ENCODE measurements around the gene LIPI.
A peak's percentile ranks its signal among the peaks of the same experiment; 100 is the strongest.
"Not testable (repeated sequence)": the region's sequence is repeated elsewhere in the genome, so short reads cannot be mapped to it uniquely, and the experiment has no call there.

The LIPI gene

GRCh38 chr21:14210738-14211137 is at the start of gene LIPI:
TSS of gene LIPI (minus strand) at chr21:14210955. CDS start at chr21:14210845, 110 bp downstream.
- DNase-seq (ENCODE audit: low spot score) (no peak), FAIRE-seq (no peak)

GRCh38 chr21:14260174-14260764 is 49.5 kb upstream of the LIPI start:
- DNase-seq (ENCODE audit: low spot score) (no peak), FAIRE-seq (no peak)

- FAIRE-seq (peak; percentile 9), DNase-seq (ENCODE audit: low spot score) (peak; percentile 46)
Measured at GRCh38 chr21:14259747-14260146, 49.0 kb upstream of the LIPI start.

- DNase-seq (ENCODE audit: low spot score) = no peak
- no peak for FAIRE-seq
Measured at GRCh38 chr21:14251336-14251735, 40.6 kb upstream of the LIPI start.

- FAIRE-seq (no peak), DNase-seq (ENCODE audit: low spot score) (no peak)
Measured at GRCh38 chr21:14245711-14246110, 35.0 kb upstream of the LIPI start.

- FAIRE-seq = no peak
- DNase-seq (ENCODE audit: low spot score) = no peak
Measured at GRCh38 chr21:14244911-14245310, 34.2 kb upstream of the LIPI start.

GRCh38 chr21:14243874-14244273 is 33.1 kb upstream of the LIPI start:
- no peak for DNase-seq (ENCODE audit: low spot score)
- no peak for FAIRE-seq

GRCh38 chr21:14243461-14243860 is 32.7 kb upstream of the LIPI start:
- no peak for DNase-seq (ENCODE audit: low spot score)
- FAIRE-seq = no peak

GRCh38 chr21:14241297-14241696 is 30.5 kb upstream of the LIPI start:
- FAIRE-seq (no peak), DNase-seq (ENCODE audit: low spot score) (no peak)

- FAIRE-seq (no peak), DNase-seq (ENCODE audit: low spot score) (no peak)
Measured at GRCh38 chr21:14239281-14239680, 28.5 kb upstream of the LIPI start.

- DNase-seq (ENCODE audit: low spot score) (no peak), FAIRE-seq (no peak)
Measured at GRCh38 chr21:14236180-14236579, 25.4 kb upstream of the LIPI start.

- FAIRE-seq (no peak), DNase-seq (ENCODE audit: low spot score) (no peak)
Measured at GRCh38 chr21:14235101-14235500, 24.3 kb upstream of the LIPI start.

GRCh38 chr21:14229399-14229798 is 18.6 kb upstream of the LIPI start:
- FAIRE-seq (no peak), DNase-seq (ENCODE audit: low spot score) (no peak)

- DNase-seq (ENCODE audit: low spot score) (no peak), FAIRE-seq (no peak)
Measured at GRCh38 chr21:14223365-14223764, 12.6 kb upstream of the LIPI start.

- FAIRE-seq = no peak
- DNase-seq (ENCODE audit: low spot score) = peak; percentile 87
Measured at GRCh38 chr21:14215971-14216641, 5.4 kb upstream of the LIPI start, which contains the start of gene RBM11. TSS of gene RBM11 (plus strand) at chr21:14216157. CDS start at chr21:14216187, 30 bp downstream.

GRCh38 chr21:14213164-14213563 is 2.4 kb upstream of the LIPI start:
- FAIRE-seq (no peak), DNase-seq (ENCODE audit: low spot score) (no peak)

- FAIRE-seq = no peak
Measured at GRCh38 chr21:14206222-14206621, 4.5 kb downstream of the LIPI start.

GRCh38 chr21:14166463-14167223 is 44.1 kb downstream of the LIPI start:
- not testable (repeated sequence) for DNase-seq (ENCODE audit: low spot score); FAIRE-seq

More at GRCh38 chr21:14206222-14206621, 4.5 kb downstream of the LIPI start:
- DNase-seq (ENCODE audit: low spot score) = no peak

GRCh38 chr21:14143999-14144398 is 66.8 kb downstream of the LIPI start:
- DNase-seq (ENCODE audit: low spot score) (no peak), FAIRE-seq (no peak)

GRCh38 chr21:14124266-14124665 is 86.5 kb downstream of the LIPI start:
- no peak for FAIRE-seq

GRCh38 chr21:14121719-14122118 is 89.0 kb downstream of the LIPI start:
- FAIRE-seq (no peak), DNase-seq (ENCODE audit: low spot score) (no peak)

More at GRCh38 chr21:14124266-14124665, 86.5 kb downstream of the LIPI start:
- DNase-seq (ENCODE audit: low spot score) = no peak

- no peak for FAIRE-seq
Measured at GRCh38 chr21:14120091-14120734, 90.5 kb downstream of the LIPI start.

More at GRCh38 chr21:14120091-14120734, 90.5 kb downstream of the LIPI start:
- DNase-seq (ENCODE audit: low spot score) = peak; percentile 30

Data from urothelium cell line (cell line).